ENCODE results near the gene GULP1. TPM values are rescaled to one million over a fixed set of nuclear protein-coding genes. Genes with fewer than 3 reads are reported as not detected.

Gene GULP1
- total and polyA plus RNA-seq, 2 experiments from 2014 or later = 94.6 to 181 TPM

DNA sequence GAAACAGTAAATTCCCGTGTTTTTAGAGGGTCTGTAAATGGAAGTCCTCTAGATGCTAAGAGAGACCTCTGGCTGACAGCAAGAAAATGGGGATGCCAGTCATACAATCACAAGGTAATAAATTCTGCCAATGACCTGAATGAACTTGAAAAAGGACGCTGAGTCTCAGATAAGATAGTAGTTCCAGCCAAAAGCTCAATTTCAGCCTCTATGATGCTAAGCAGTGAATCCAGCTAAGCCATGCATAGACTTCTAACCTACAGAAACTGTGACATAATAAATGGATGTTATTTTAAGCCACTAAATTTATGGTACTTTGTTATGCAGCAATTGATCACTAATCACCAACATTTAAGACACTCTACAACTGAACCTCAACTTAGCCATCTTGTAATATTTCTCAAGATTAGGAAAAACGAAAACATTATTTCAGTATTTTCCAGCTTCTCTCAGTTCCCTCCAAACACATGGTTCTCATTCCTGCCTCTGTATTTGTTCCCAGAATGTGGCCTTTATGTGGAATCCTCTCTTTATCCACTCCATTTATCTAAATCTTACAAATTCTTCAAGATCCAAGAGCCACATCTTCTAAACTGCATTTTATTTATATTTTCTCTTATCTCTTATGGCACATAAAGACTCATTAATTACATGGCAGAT is 331.1 kb downstream of the GULP1 start:
- H3K27me3 ChIP-seq (ENCODE audit: insufficient read depth) = no peaks in the 10 kb centered on the region
- DNase-seq (ENCODE audit: low spot score) = no peak
- H3K27ac ChIP-seq (ENCODE audit: low read depth) = no peak overlapping the region

More for the DNA sequence above, 331.1 kb downstream of the GULP1 start:
- Histone ChIP-seq H3F3A (replicated peaks; ENCODE audit: low read depth) (no peaks in the 10 kb centered on the region), H3K4me1 (ENCODE audit: insufficient read depth) (no peaks in the 10 kb centered on the region), H3K4me3 (no peak overlapping the region), H3K36me3 (ENCODE audit: insufficient read depth) (no peaks in the 10 kb centered on the region), H3K9me2 (ENCODE audit: insufficient read depth) (0 out of 2 replicates have a peak, but pooled peaks cover 5% of the 10 kb centered on the region), H3K4me2 (no peak overlapping the region), H4K20me1 (replicated peaks; ENCODE audit: insufficient read depth) (no peaks in the 10 kb centered on the region), H3K79me2 (replicated peaks; ENCODE audit: insufficient read depth) (no peaks in the 10 kb centered on the region), H2AFZ (no peak overlapping the region)
- H3K4me3 Mint-ChIP-seq = no peak overlapping the region
- no peaks in the 10 kb centered on the region for H3K27me3 Mint-ChIP-seq (ENCODE audit: insufficient read depth, low read depth, poor library complexity)
- H3K9me3 Mint-ChIP-seq = no peaks in the 10 kb centered on the region
- ATAC-seq = no peak
- TF ChIP-seq ZNF331 (CRISPR knock-in tag; IDR thresholded peaks at IDR 0.05; ENCODE audit: low read depth) (no peak), STAT1 (IDR thresholded peaks at IDR 0.05; ENCODE audit: unreplicated experiment) (no peak), NANOG (IDR thresholded peaks at IDR 0.05; ENCODE audit: borderline replicate concordance) (no peak), ZNF114 (CRISPR knock-in tag; IDR thresholded peaks at IDR 0.05) (no peak), JUNB (IDR thresholded peaks at IDR 0.05; ENCODE audit: unreplicated experiment) (no peak), EZH2phosphoT487 (IDR thresholded peaks at IDR 0.05; ENCODE audit: unreplicated experiment) (no peak), CREB1 (CRISPR knock-in tag; IDR thresholded peaks at IDR 0.05; ENCODE audit: low read depth) (no peak), POLR2AphosphoS5 (IDR thresholded peaks at IDR 0.05; ENCODE audit: low read depth) (no peak), EZH2 (IDR thresholded peaks at IDR 0.05; ENCODE audit: low read depth, unreplicated experiment) (no peak)
- TF ChIP-seq, protein P1, sequence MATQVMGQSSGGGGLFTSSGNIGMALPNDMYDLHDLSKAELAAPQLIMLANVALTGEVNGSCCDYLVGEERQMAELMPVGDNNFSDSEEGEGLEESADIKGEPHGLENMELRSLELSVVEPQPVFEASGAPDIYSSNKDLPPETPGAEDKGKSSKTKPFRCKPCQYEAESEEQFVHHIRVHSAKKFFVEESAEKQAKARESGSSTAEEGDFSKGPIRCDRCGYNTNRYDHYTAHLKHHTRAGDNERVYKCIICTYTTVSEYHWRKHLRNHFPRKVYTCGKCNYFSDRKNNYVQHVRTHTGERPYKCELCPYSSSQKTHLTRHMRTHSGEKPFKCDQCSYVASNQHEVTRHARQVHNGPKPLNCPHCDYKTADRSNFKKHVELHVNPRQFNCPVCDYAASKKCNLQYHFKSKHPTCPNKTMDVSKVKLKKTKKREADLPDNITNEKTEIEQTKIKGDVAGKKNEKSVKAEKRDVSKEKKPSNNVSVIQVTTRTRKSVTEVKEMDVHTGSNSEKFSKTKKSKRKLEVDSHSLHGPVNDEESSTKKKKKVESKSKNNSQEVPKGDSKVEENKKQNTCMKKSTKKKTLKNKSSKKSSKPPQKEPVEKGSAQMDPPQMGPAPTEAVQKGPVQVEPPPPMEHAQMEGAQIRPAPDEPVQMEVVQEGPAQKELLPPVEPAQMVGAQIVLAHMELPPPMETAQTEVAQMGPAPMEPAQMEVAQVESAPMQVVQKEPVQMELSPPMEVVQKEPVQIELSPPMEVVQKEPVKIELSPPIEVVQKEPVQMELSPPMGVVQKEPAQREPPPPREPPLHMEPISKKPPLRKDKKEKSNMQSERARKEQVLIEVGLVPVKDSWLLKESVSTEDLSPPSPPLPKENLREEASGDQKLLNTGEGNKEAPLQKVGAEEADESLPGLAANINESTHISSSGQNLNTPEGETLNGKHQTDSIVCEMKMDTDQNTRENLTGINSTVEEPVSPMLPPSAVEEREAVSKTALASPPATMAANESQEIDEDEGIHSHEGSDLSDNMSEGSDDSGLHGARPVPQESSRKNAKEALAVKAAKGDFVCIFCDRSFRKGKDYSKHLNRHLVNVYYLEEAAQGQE (IDR thresholded peaks at IDR 0.05; ENCODE audit: unreplicated experiment) = no peak
- TF ChIP-seq, protein P2, sequence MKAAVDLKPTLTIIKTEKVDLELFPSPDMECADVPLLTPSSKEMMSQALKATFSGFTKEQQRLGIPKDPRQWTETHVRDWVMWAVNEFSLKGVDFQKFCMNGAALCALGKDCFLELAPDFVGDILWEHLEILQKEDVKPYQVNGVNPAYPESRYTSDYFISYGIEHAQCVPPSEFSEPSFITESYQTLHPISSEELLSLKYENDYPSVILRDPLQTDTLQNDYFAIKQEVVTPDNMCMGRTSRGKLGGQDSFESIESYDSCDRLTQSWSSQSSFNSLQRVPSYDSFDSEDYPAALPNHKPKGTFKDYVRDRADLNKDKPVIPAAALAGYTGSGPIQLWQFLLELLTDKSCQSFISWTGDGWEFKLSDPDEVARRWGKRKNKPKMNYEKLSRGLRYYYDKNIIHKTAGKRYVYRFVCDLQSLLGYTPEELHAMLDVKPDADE (IDR thresholded peaks at IDR 0.05) = no peak
- TF ChIP-seq, protein P3, sequence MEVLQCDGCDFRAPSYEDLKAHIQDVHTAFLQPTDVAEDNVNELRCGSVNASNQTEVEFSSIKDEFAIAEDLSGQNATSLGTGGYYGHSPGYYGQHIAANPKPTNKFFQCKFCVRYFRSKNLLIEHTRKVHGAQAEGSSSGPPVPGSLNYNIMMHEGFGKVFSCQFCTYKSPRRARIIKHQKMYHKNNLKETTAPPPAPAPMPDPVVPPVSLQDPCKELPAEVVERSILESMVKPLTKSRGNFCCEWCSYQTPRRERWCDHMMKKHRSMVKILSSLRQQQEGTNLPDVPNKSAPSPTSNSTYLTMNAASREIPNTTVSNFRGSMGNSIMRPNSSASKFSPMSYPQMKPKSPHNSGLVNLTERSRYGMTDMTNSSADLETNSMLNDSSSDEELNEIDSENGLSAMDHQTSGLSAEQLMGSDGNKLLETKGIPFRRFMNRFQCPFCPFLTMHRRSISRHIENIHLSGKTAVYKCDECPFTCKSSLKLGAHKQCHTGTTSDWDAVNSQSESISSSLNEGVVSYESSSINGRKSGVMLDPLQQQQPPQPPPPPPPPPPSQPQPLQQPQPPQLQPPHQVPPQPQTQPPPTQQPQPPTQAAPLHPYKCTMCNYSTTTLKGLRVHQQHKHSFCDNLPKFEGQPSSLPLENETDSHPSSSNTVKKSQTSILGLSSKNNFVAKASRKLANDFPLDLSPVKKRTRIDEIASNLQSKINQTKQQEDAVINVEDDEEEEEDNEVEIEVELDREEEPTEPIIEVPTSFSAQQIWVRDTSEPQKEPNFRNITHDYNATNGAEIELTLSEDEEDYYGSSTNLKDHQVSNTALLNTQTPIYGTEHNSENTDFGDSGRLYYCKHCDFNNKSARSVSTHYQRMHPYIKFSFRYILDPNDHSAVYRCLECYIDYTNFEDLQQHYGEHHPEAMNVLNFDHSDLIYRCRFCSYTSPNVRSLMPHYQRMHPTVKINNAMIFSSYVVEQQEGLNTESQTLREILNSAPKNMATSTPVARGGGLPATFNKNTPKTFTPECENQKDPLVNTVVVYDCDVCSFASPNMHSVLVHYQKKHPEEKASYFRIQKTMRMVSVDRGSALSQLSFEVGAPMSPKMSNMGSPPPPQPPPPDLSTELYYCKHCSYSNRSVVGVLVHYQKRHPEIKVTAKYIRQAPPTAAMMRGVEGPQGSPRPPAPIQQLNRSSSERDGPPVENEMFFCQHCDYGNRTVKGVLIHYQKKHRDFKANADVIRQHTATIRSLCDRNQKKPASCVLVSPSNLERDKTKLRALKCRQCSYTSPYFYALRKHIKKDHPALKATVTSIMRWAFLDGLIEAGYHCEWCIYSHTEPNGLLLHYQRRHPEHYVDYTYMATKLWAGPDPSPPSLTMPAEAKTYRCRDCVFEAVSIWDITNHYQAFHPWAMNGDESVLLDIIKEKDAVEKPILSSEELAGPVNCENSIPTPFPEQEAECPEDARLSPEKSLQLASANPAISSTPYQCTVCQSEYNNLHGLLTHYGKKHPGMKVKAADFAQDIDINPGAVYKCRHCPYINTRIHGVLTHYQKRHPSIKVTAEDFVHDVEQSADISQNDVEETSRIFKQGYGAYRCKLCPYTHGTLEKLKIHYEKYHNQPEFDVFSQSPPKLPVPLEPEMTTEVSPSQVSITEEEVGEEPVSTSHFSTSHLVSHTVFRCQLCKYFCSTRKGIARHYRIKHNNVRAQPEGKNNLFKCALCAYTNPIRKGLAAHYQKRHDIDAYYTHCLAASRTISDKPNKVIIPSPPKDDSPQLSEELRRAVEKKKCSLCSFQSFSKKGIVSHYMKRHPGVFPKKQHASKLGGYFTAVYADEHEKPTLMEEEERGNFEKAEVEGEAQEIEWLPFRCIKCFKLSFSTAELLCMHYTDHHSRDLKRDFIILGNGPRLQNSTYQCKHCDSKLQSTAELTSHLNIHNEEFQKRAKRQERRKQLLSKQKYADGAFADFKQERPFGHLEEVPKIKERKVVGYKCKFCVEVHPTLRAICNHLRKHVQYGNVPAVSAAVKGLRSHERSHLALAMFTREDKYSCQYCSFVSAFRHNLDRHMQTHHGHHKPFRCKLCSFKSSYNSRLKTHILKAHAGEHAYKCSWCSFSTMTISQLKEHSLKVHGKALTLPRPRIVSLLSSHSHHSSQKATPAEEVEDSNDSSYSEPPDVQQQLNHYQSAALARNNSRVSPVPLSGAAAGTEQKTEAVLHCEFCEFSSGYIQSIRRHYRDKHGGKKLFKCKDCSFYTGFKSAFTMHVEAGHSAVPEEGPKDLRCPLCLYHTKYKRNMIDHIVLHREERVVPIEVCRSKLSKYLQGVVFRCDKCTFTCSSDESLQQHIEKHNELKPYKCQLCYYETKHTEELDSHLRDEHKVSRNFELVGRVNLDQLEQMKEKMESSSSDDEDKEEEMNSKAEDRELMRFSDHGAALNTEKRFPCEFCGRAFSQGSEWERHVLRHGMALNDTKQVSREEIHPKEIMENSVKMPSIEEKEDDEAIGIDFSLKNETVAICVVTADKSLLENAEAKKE (CRISPR knock-in tag; IDR thresholded peaks at IDR 0.05) = no peak
- TF ChIP-seq, protein P4, sequence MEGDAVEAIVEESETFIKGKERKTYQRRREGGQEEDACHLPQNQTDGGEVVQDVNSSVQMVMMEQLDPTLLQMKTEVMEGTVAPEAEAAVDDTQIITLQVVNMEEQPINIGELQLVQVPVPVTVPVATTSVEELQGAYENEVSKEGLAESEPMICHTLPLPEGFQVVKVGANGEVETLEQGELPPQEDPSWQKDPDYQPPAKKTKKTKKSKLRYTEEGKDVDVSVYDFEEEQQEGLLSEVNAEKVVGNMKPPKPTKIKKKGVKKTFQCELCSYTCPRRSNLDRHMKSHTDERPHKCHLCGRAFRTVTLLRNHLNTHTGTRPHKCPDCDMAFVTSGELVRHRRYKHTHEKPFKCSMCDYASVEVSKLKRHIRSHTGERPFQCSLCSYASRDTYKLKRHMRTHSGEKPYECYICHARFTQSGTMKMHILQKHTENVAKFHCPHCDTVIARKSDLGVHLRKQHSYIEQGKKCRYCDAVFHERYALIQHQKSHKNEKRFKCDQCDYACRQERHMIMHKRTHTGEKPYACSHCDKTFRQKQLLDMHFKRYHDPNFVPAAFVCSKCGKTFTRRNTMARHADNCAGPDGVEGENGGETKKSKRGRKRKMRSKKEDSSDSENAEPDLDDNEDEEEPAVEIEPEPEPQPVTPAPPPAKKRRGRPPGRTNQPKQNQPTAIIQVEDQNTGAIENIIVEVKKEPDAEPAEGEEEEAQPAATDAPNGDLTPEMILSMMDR (conservative IDR thresholded peaks at IDR 0.05; ENCODE audit: low read depth in 2 of 2) = no peak
- H3K36me3 Mint-ChIP-seq (ENCODE audit: low read depth) = no peaks in the 10 kb centered on the region
- no peak overlapping the region for H3K27ac Mint-ChIP-seq
- peaks cover 2% of the 10 kb centered on the region; the same call in 1 of the 3 replicates for H3K4me1 Mint-ChIP-seq

Data from GM23338 (cell line).